Lower lobe of right lung (tissue), 2 donors: Measurements from ENCODE around the gene FGF18. TPM values are rescaled to one million over a fixed set of nuclear protein-coding genes. Genes with fewer than 3 reads are reported as not detected.

ENCODE experiments used
- ATAC-seq, 2 donors: fragments of 200-7000 bp; cut with Tn5 transposase; one replicate each; pipeline ENCODE4 v1.9.1; 2020 to 2022; ENCODE audit warnings: mild to moderate bottlenecking in 2 of 2, moderate library complexity in 2 of 2
- DNase-seq: peaks from one replicate; pipeline ENCODE4 v3.0.0-alpha.2; 2020
- H3K27ac ChIP-seq: fragments of 200-600 bp; one replicate; pipeline ENCODE4 v1.8.0; 2022
- H3K27me3 ChIP-seq: fragments of 200-600 bp; one replicate; pipeline ENCODE4 v1.8.0; 2022; ENCODE audit warnings: low read depth
- H3K36me3 ChIP-seq: fragments of 200-600 bp; one replicate; pipeline ENCODE4 v1.8.0; 2022; ENCODE audit warnings: mild to moderate bottlenecking
- H3K4me1 ChIP-seq: fragments of 200-600 bp; one replicate; pipeline ENCODE4 v1.8.0; 2022
- H3K4me3 ChIP-seq: fragments of 200-600 bp; one replicate; pipeline ENCODE4 v1.8.0; 2022; ENCODE audit warnings: mild to moderate bottlenecking
- H3K9me3 ChIP-seq: fragments of 200-600 bp; one replicate; pipeline ENCODE4 v1.8.0; 2022
- CTCF ChIP-seq: fragments of 200-600 bp; IDR thresholded peaks from one replicate; pipeline ENCODE4 v1.8.0; 2022; ENCODE audit warnings: antibody characterized with exemption, mild to moderate bottlenecking
- intact Hi-C: fragments of 100-400 bp; cut with DNase I; formaldehyde crosslinking; loops from one replicate; pipeline ENCODE4 v1.11.0; 2022
- total RNA-seq: library from RNA; stranded (reverse); fragmentation: NEBNext Ultra II Directional; extraction: Animal tissue kit (Norgen Biotek cat#: 25700); gene quantifications from one replicate; pipeline ENCODE4 v1.2.1, GENCODE V29; 2021
- donor health status: DM: no; HTN: yes; CAD: no; lungs with severe emphysema.

The FGF18 gene
- total RNA-seq, 1 donor from 2014 or later, result 2.0 TPM

GRCh38 chr5:171478946-171479775 is 59.7 kb downstream of the FGF18 start:
- Histone ChIP-seq H3K27me3 (no peaks in the 10 kb centered on the region), H3K4me3 (no peak overlapping the region), H3K36me3 (no peaks in the 10 kb centered on the region), H3K4me1 (no peaks in the 10 kb centered on the region), H3K9me3 (no peaks in the 10 kb centered on the region), H3K27ac (no peak overlapping the region)
- intact Hi-C loops, result no loop called here
- TF ChIP-seq CTCF, result no peak
- ATAC-seq, result no peak
- DNase-seq, result no peak

- TF ChIP-seq CTCF, result no peak
- no peaks in the 10 kb centered on the region for H3K4me1 ChIP-seq
- no peak overlapping the region for H3K4me3 ChIP-seq
- H3K9me3 ChIP-seq, result no peaks in the 10 kb centered on the region
- H3K27ac ChIP-seq, result no peak overlapping the region
- H3K27me3 ChIP-seq, result no peaks in the 10 kb centered on the region
- intact Hi-C loops, result no loop called here
- no peak for DNase-seq
- H3K36me3 ChIP-seq, result no peaks in the 10 kb centered on the region
- ATAC-seq, result no peak
Measured at GRCh38 chr5:171479776-171480125, 60.3 kb downstream of the FGF18 start.

GRCh38 chr5:171480239-171480638 is 60.8 kb downstream of the FGF18 start:
- intact Hi-C loops, result no loop called here
- ATAC-seq (no peak), DNase-seq (no peak)
- H3K27ac ChIP-seq, result no peak overlapping the region
- H3K27me3 ChIP-seq, result no peaks in the 10 kb centered on the region
- no peak for TF ChIP-seq CTCF
- H3K4me1 ChIP-seq, result no peaks in the 10 kb centered on the region
- no peak overlapping the region for H3K4me3 ChIP-seq
- no peaks in the 10 kb centered on the region for H3K36me3 ChIP-seq
- H3K9me3 ChIP-seq, result no peaks in the 10 kb centered on the region

- no peaks in the 10 kb centered on the region for H3K9me3 ChIP-seq
- no peak for TF ChIP-seq CTCF
Measured at GRCh38 chr5:171481571-171482433, 62.4 kb downstream of the FGF18 start.

GRCh38 chr5:171482434-171482730 is 62.9 kb downstream of the FGF18 start:
- no peaks in the 10 kb centered on the region for H3K27me3 ChIP-seq
- no peaks in the 10 kb centered on the region for H3K9me3 ChIP-seq
- H3K4me1 ChIP-seq, result no peaks in the 10 kb centered on the region
- ATAC-seq (no peak), DNase-seq (no peak)
- H3K27ac ChIP-seq, result no peak overlapping the region
- H3K36me3 ChIP-seq, result no peaks in the 10 kb centered on the region
- H3K4me3 ChIP-seq, result no peak overlapping the region
- intact Hi-C loops, result no loop called here
- no peak for TF ChIP-seq CTCF

More at GRCh38 chr5:171481571-171482433, 62.4 kb downstream of the FGF18 start:
- peak in 1 of 2 donors; percentile 9 for ATAC-seq
- intact Hi-C loops, result no loop called here
- no peaks in the 10 kb centered on the region for H3K36me3 ChIP-seq
- no peak overlapping the region for H3K4me3 ChIP-seq
- no peaks in the 10 kb centered on the region for H3K4me1 ChIP-seq
- H3K27ac ChIP-seq, result no peak overlapping the region
- DNase-seq, result no peak
- H3K27me3 ChIP-seq, result no peaks in the 10 kb centered on the region
